H9 (cell line): ENCODE results near the gene PIP5K1C. TPM values are rescaled to one million over a fixed set of nuclear protein-coding genes. Genes with fewer than 3 reads are reported as not detected.

Experiments used
- DNase-seq: peaks from one replicate; pipeline ENCODE4 v3.0.0-alpha.2; 2017
- H2AFZ ChIP-seq: one replicate; pipeline ENCODE4 v1.6.1; 2013; ENCODE audit warnings: mild to moderate bottlenecking, low read length, control low read depth, moderate library complexity
- H2AK5ac ChIP-seq: 2 replicates; pipeline ENCODE4 v1.6.1; 2013; ENCODE audit warnings: low read length, control low read depth, mixed read lengths; ENCODE audit not compliant: insufficient read length
- H2BK120ac ChIP-seq: one replicate; pipeline ENCODE4 v1.6.1; 2013; ENCODE audit warnings: low read depth, mild to moderate bottlenecking, low read length, control low read depth, inconsistent platforms; ENCODE audit not compliant: poor library complexity, severe bottlenecking
- H2BK12ac ChIP-seq: 2 replicates; pipeline ENCODE4 v1.6.1; 2013; ENCODE audit warnings: low read length, control low read depth, mixed read lengths, low read depth; ENCODE audit not compliant: insufficient read length
- H2BK15ac ChIP-seq: 2 replicates; pipeline ENCODE4 v1.6.1; 2013; ENCODE audit warnings: low read depth, low read length, control low read depth
- H2BK20ac ChIP-seq: one replicate; pipeline ENCODE4 v1.6.1; 2013; ENCODE audit warnings: low read depth, mild to moderate bottlenecking, low read length, control low read depth, inconsistent platforms; ENCODE audit not compliant: poor library complexity, severe bottlenecking
- H2BK5ac ChIP-seq: 2 replicates; pipeline ENCODE4 v1.6.1; 2013; ENCODE audit warnings: low read length, control low read depth, mixed read lengths; ENCODE audit not compliant: insufficient read length
- H3K14ac ChIP-seq: 2 replicates; pipeline ENCODE4 v1.6.1; 2013; ENCODE audit warnings: low read length, control low read depth; ENCODE audit not compliant: insufficient read depth
- H3K18ac ChIP-seq: 2 replicates; pipeline ENCODE4 v1.6.1; 2013; ENCODE audit warnings: low read depth, mild to moderate bottlenecking, mixed read lengths, low read length, control low read depth; ENCODE audit not compliant: insufficient read length
- H3K23ac ChIP-seq: 2 replicates; pipeline ENCODE4 v1.6.1; 2013; ENCODE audit warnings: low read length, control low read depth, mixed read lengths, low read depth; ENCODE audit not compliant: insufficient read length
- H3K23me2 ChIP-seq: 2 replicates; pipeline ENCODE4 v1.6.1; 2013; ENCODE audit warnings: low read depth, mild to moderate bottlenecking, mixed read lengths, low read length, control low read depth; ENCODE audit not compliant: insufficient read length, poor library complexity, severe bottlenecking
- H3K27ac ChIP-seq: 2 replicates; pipeline ENCODE4 v1.5.1; 2013; ENCODE audit warnings: low read length, control low read depth, mixed read lengths, low read depth; ENCODE audit not compliant: insufficient read length
- H3K27me3 ChIP-seq: 2 replicates; pipeline ENCODE4 v1.6.1; 2013; ENCODE audit warnings: low read length, control low read depth, inconsistent platforms; ENCODE audit not compliant: insufficient read depth
- H3K4ac ChIP-seq: 2 replicates; pipeline ENCODE4 v1.6.1; 2013; ENCODE audit warnings: low read depth, mild to moderate bottlenecking, control low read depth, inconsistent platforms, low read length, moderate library complexity
- H3K4me1 ChIP-seq: 2 replicates; pipeline ENCODE4 v1.6.1; 2013; ENCODE audit warnings: low read length, control low read depth, inconsistent platforms; ENCODE audit not compliant: insufficient read depth
- H3K4me2 ChIP-seq: 2 replicates; pipeline ENCODE4 v1.6.1; 2013; ENCODE audit warnings: low read length, control low read depth, mixed read lengths; ENCODE audit not compliant: insufficient read length, insufficient read depth
- H3K56ac ChIP-seq: 2 replicates; pipeline ENCODE4 v1.6.1; 2013; ENCODE audit warnings: low read depth, mild to moderate bottlenecking, mixed read lengths, low read length, control low read depth; ENCODE audit not compliant: insufficient read length
- H3K79me1 ChIP-seq: 2 replicates; pipeline ENCODE4 v1.6.1; 2013; ENCODE audit warnings: low read depth, mild to moderate bottlenecking, moderate library complexity, low read length, control low read depth, inconsistent platforms; ENCODE audit not compliant: insufficient read depth, poor library complexity, severe bottlenecking
- H3K79me2 ChIP-seq: 2 replicates; pipeline ENCODE4 v1.6.1; 2013; ENCODE audit warnings: low read length, control low read depth, inconsistent platforms; ENCODE audit not compliant: insufficient read depth
- H3K9ac ChIP-seq: 2 replicates; pipeline ENCODE4 v1.6.1; 2013; ENCODE audit warnings: low read length, control low read depth, mixed read lengths; ENCODE audit not compliant: insufficient read length; ENCODE audit errors: extremely low read depth
- H3K9me3 ChIP-seq: one replicate; pipeline ENCODE4 v1.6.1; 2013; ENCODE audit warnings: low read depth, low read length, inconsistent platforms; ENCODE audit not compliant: control insufficient read depth
- H3T11ph ChIP-seq: one replicate; pipeline ENCODE4 v1.6.1; 2013; ENCODE audit warnings: mild to moderate bottlenecking, low read length, control low read depth, inconsistent platforms
- H4K20me1 ChIP-seq: one replicate; pipeline ENCODE4 v1.6.1; 2013; ENCODE audit not compliant: control insufficient read depth, insufficient read length, insufficient read depth
- H4K5ac ChIP-seq: 2 replicates; pipeline ENCODE4 v1.6.1; 2013; ENCODE audit warnings: low read depth, mild to moderate bottlenecking, mixed read lengths, low read length, control low read depth; ENCODE audit not compliant: insufficient read length
- H4K8ac ChIP-seq: replicated peaks from 2 replicates; pipeline ENCODE4 v1.6.1; 2013; ENCODE audit warnings: low read length, control low read depth, mixed read lengths, low read depth; ENCODE audit not compliant: insufficient read length
- H4K91ac ChIP-seq: 2 replicates; pipeline ENCODE4 v1.6.1; 2013; ENCODE audit warnings: low read depth, mild to moderate bottlenecking, moderate library complexity, mixed read lengths, low read length, control low read depth; ENCODE audit not compliant: insufficient read length
- H3K27ac Mint-ChIP-seq, 3 experiments: 2 replicates in 2 of 3; 3 replicates in 1 of 3; pipeline ENCODE4 v1.8.0; 2020 to 2021; ENCODE audit warnings: mixed read lengths in 3 of 3, mild to moderate bottlenecking in 1 of 3, moderate library complexity in 1 of 3
- H3K27me3 Mint-ChIP-seq: 2 replicates; pipeline ENCODE4 v1.8.0; 2021; ENCODE audit warnings: low read depth, mild to moderate bottlenecking, moderate library complexity, mixed read lengths
- H3K36me3 Mint-ChIP-seq, 3 experiments: 2 replicates in 2 of 3; 3 replicates in 1 of 3; pipeline ENCODE4 v1.8.0; 2020 to 2021; ENCODE audit warnings: low read depth in 3 of 3, mixed read lengths in 3 of 3; ENCODE audit not compliant: insufficient read depth in 1 of 3
- H3K4me1 Mint-ChIP-seq, 2 experiments: 2 replicates each; pipeline ENCODE4 v1.8.0; 2020; ENCODE audit warnings: mixed read lengths in 2 of 2
- H3K4me3 Mint-ChIP-seq, 2 experiments: 2 replicates in 1 of 2; 3 replicates in 1 of 2; pipeline ENCODE4 v1.8.0; 2020 to 2021; ENCODE audit warnings: mild to moderate bottlenecking in 2 of 2, mixed read lengths in 2 of 2, moderate library complexity in 1 of 2
- H3K9me3 Mint-ChIP-seq, 2 experiments: 2 replicates in 1 of 2; 3 replicates in 1 of 2; pipeline ENCODE4 v1.8.0; 2020; ENCODE audit warnings: mild to moderate bottlenecking in 2 of 2, mixed read lengths in 2 of 2, moderate library complexity in 1 of 2
- CTCF ChIP-seq: fragments of 200-600 bp; sonication (generic); conservative IDR thresholded peaks from 3 replicates; pipeline ENCODE4 v1.8.0; 2021; ENCODE audit warnings: antibody characterized with exemption, mild to moderate bottlenecking
- WGBS: extraction: QIAGEN DNeasy Blood & Tissue Kit; methylation state at CpG from one replicate; pipeline ENCODE4 v1.1.7; 2013; ENCODE audit warnings: missing lambda C conversion rate, low lambda C conversion rate, mixed read lengths; ENCODE audit not compliant: insufficient read length; ENCODE audit errors: extremely low coverage; 5-methylcytosine and 5-hydroxymethylcytosine counted together
- total RNA-seq: library from RNA; stranded (reverse); gene quantifications from 2 replicates; pipeline ENCODE4 v1.2.1, GENCODE V29; 2021

Gene PIP5K1C
- total RNA-seq, 1 experiment from 2014 or later: 41.7 TPM

GRCh38 chr19:3669082-3669946 lies 31.0 kb downstream of the PIP5K1C start:
- no CpG with 5 or more reads among the region's 39 CpGs for WGBS
- no peaks in the 10 kb centered on the region for H3K9me3 Mint-ChIP-seq
- H3K56ac ChIP-seq: no peak overlapping the region
- H3K4me3 Mint-ChIP-seq: no peak overlapping the region; a peak in 1 of 5 replicates
- peaks cover 7% of the 10 kb centered on the region for H4K20me1 ChIP-seq
- no peaks in the 10 kb centered on the region for H3K79me2 ChIP-seq
- no peak overlapping the region for H2BK5ac ChIP-seq
- H3K9me3 ChIP-seq: no peaks in the 10 kb centered on the region
- peaks cover 3 to 9% (median 3%) of the 10 kb centered on the region in 3 experiments; a peak in 4 of 7 replicates for H3K36me3 Mint-ChIP-seq
- peak overlapping the region; percentile 66 to 90 (median 70); a peak in 5 of 7 replicates for H3K27ac Mint-ChIP-seq
- no peak overlapping the region for H2AK5ac ChIP-seq
- H3K4me1 ChIP-seq: no peaks in the 10 kb centered on the region; the same call in 1 of the 2 replicates
- no peak overlapping the region for H3K18ac ChIP-seq
- no peaks in the 10 kb centered on the region for H3K23me2 ChIP-seq
- no peaks in the 10 kb centered on the region for H3K27me3 Mint-ChIP-seq
- H3T11ph ChIP-seq: no peak overlapping the region
- no peak overlapping the region for H4K8ac ChIP-seq
- H3K4me2 ChIP-seq: no peak overlapping the region
- no peak overlapping the region for H3K9ac ChIP-seq
- no peak overlapping the region for H3K27ac ChIP-seq
- no peak for TF ChIP-seq CTCF
- no peak overlapping the region for H2AFZ ChIP-seq
- no peak overlapping the region for H2BK15ac ChIP-seq
- H3K4me1 Mint-ChIP-seq: peaks cover 16 to 31% of the 10 kb centered on the region in 2 experiments
- no peak overlapping the region for H3K23ac ChIP-seq
- H3K14ac ChIP-seq: no peak overlapping the region; the same call in 1 of the 2 replicates
- H2BK20ac ChIP-seq: no peak overlapping the region
- H3K79me1 ChIP-seq: no peaks in the 10 kb centered on the region
- no peak for DNase-seq
- H3K27me3 ChIP-seq: no peaks in the 10 kb centered on the region
- no peak overlapping the region for H2BK12ac ChIP-seq
- no peak overlapping the region for H4K5ac ChIP-seq
- no peak overlapping the region for H2BK120ac ChIP-seq
- H3K4ac ChIP-seq: no peak overlapping the region
- H4K91ac ChIP-seq: no peak overlapping the region
